ENCODE data around the gene CCDC28B.
A peak's percentile ranks its signal among the peaks of the same experiment; 100 is the strongest.

Gene CCDC28B

DNA sequence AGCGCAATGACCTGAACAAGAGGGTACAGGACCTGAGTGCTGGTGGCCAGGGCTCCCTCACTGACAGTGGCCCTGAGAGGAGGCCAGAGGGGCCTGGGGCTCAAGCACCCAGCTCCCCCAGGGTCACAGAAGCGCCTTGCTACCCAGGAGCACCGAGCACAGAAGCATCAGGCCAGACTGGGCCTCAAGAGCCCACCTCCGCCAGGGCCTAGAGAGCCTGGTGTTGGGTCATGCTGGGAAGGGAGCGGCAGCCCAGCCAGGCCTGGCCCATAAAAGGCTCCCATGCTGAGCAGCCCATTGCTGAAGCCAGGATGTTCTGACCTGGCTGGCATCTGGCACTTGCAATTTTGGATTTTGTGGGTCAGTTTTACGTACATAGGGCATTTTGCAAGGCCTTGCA, 5.4 kb upstream of the CCDC28B start:
- Histone ChIP-seq H3K4me3 (ENCODE audit: low read length in 2 of 2) (no peak overlapping the region), H3K27me3 (ENCODE audit: control insufficient read depth in 1 of 2, insufficient read depth in 2 of 2, low read length in 2 of 2) (no peaks in the 10 kb centered on the region), H3K36me3 (ENCODE audit: control insufficient read depth in 2 of 2, insufficient read depth in 2 of 2, low read length in 2 of 2) (peaks cover 65 to 76% of the 10 kb centered on the region in 2 donors), H3K9me3 (ENCODE audit: control insufficient read depth in 2 of 2, low read length in 2 of 2) (no peaks in the 10 kb centered on the region), H3K9ac (ENCODE audit: low read length in 2 of 2) (no peak overlapping the region), H3K4me1 (ENCODE audit: control insufficient read depth, insufficient read depth, low read length) (peaks cover 15% of the 10 kb centered on the region), H3K27ac (ENCODE audit: low read length) (no peak overlapping the region)

DNA sequence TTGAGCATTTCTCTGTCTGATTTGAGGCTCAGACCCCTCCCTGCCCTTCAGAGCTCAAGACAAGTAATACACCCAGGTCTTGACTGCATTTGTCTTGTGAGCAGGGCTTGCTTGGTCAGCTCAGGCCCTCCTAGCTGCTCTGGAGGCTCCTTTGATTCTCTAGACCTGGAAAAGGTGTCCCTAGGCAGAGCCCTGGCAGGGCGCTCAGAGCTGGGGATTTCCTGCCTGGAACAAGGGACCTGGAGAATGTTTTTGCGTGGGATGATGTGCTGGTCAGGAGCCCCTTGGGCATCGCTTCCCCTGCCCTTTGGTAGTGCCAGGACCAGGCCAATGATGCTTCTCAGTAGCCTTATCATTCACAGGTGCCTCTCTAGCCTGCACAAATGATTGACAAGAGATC, 4.9 kb upstream of the CCDC28B start:
- Histone ChIP-seq H3K27ac (ENCODE audit: low read length) (no peak overlapping the region), H3K27me3 (ENCODE audit: control insufficient read depth in 1 of 2, insufficient read depth in 2 of 2, low read length in 2 of 2) (no peaks in the 10 kb centered on the region), H3K4me1 (ENCODE audit: control insufficient read depth, insufficient read depth, low read length) (peaks cover 18% of the 10 kb centered on the region), H3K9me3 (ENCODE audit: control insufficient read depth in 2 of 2, low read length in 2 of 2) (no peaks in the 10 kb centered on the region), H3K4me3 (ENCODE audit: low read length in 2 of 2) (no peak overlapping the region), H3K9ac (ENCODE audit: low read length in 2 of 2) (no peak overlapping the region), H3K36me3 (ENCODE audit: control insufficient read depth in 2 of 2, insufficient read depth in 2 of 2, low read length in 2 of 2) (peaks cover 59 to 71% of the 10 kb centered on the region in 2 donors)

DNA sequence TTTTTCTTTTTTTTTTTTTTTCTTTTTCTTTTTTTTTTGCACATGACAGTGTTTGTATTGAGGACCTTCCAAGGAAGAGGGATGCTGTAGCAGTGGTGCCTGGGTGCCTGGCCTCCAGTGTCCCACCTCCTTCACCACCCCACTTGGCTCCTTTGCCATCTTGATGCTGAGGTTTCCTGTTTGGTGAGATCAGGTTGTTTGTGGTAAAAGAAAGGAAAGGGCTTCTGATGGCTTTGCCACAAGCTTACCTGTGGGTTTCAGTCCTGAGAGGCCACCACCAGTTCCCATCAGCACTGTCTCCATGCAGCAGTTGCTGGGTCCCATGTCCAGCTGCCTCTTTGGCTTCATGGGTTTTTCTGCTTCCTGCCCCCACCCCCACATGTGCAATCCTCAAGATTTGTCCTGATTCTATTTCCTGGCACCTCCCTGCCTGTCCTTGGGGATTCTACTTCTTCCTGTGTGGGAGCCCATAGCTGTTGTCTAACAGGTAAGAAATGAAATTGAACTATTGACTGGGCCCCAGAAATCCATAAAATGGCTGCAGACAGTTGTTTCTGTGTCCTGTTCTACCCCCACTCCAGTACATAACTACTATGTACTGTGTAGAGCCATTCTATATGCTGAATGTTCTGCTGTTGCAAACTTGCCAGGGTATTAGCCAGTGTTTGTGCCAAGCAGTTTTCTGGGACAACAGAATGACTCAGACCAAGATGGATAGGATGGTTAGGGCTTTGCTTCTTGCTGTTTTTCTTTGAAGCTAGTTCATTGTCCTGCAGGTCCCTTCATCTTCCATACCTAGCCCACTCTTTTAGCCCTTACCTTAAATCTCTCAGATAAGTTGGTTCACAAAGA, 4.2 kb upstream of the CCDC28B start:
- Histone ChIP-seq H3K9ac (ENCODE audit: low read length in 2 of 2) (no peak overlapping the region), H3K9me3 (ENCODE audit: control insufficient read depth in 2 of 2, low read length in 2 of 2) (no peaks in the 10 kb centered on the region), H3K4me1 (ENCODE audit: control insufficient read depth, insufficient read depth, low read length) (peaks cover 20% of the 10 kb centered on the region), H3K4me3 (ENCODE audit: low read length in 2 of 2) (no peak overlapping the region), H3K27ac (ENCODE audit: low read length) (no peak overlapping the region), H3K27me3 (ENCODE audit: control insufficient read depth in 1 of 2, insufficient read depth in 2 of 2, low read length in 2 of 2) (no peaks in the 10 kb centered on the region), H3K36me3 (ENCODE audit: control insufficient read depth in 2 of 2, insufficient read depth in 2 of 2, low read length in 2 of 2) (peaks cover 56 to 67% of the 10 kb centered on the region in 2 donors)

DNA sequence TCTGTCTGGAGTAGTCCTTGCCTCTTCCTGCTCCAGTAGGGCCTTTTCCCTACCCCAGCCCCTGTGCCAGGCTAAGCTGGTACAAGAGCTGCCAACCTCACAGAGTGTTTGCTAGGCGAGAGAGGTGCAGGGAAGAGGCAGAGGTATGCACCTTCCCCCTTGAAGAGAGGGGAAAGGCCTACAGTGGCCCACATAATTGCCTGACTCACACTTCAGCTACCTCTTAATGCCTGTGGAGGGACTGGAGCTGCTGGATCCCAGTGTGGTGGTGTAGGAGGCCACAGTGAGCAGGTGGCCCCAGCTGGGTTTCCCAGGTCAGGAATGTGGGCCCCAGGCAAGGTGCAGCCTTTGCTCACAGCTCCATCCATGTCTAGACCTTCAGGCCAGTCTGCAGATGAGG, 3.3 kb upstream of the CCDC28B start:
- H3K27ac ChIP-seq (ENCODE audit: low read length): no peak overlapping the region
- peaks cover 47 to 58% of the 10 kb centered on the region in 2 donors for H3K36me3 ChIP-seq (ENCODE audit: control insufficient read depth in 2 of 2, insufficient read depth in 2 of 2, low read length in 2 of 2)
- no peak overlapping the region for H3K9ac ChIP-seq (ENCODE audit: low read length in 2 of 2)
- H3K9me3 ChIP-seq (ENCODE audit: control insufficient read depth in 2 of 2, low read length in 2 of 2): no peaks in the 10 kb centered on the region
- no peak overlapping the region for H3K4me3 ChIP-seq (ENCODE audit: low read length in 2 of 2)
- peaks cover 28% of the 10 kb centered on the region for H3K4me1 ChIP-seq (ENCODE audit: control insufficient read depth, insufficient read depth, low read length)
- no peaks in the 10 kb centered on the region for H3K27me3 ChIP-seq (ENCODE audit: control insufficient read depth in 1 of 2, insufficient read depth in 2 of 2, low read length in 2 of 2)

DNA sequence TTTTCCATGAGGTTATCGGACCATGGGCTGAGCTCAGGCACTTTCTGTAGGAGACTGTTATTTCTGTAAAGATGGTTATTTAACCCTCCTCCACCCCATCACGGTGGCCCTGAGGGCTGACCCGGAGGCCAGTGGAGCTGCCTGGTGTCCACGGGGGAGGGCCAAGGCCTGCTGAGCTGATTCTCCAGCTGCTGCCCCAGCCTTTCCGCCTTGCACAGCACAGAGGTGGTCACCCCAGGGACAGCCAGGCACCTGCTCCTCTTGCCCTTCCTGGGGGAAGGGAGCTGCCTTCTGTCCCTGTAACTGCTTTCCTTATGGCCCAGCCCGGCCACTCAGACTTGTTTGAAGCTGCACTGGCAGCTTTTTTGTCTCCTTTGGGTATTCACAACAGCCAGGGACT, 2.6 kb upstream of the CCDC28B start:
- H3K36me3 ChIP-seq (ENCODE audit: control insufficient read depth in 2 of 2, insufficient read depth in 2 of 2, low read length in 2 of 2): peaks cover 40 to 51% of the 10 kb centered on the region in 2 donors
- peaks cover 29% of the 10 kb centered on the region for H3K4me1 ChIP-seq (ENCODE audit: control insufficient read depth, insufficient read depth, low read length)
- H3K27ac ChIP-seq (ENCODE audit: low read length): no peak overlapping the region

DNA sequence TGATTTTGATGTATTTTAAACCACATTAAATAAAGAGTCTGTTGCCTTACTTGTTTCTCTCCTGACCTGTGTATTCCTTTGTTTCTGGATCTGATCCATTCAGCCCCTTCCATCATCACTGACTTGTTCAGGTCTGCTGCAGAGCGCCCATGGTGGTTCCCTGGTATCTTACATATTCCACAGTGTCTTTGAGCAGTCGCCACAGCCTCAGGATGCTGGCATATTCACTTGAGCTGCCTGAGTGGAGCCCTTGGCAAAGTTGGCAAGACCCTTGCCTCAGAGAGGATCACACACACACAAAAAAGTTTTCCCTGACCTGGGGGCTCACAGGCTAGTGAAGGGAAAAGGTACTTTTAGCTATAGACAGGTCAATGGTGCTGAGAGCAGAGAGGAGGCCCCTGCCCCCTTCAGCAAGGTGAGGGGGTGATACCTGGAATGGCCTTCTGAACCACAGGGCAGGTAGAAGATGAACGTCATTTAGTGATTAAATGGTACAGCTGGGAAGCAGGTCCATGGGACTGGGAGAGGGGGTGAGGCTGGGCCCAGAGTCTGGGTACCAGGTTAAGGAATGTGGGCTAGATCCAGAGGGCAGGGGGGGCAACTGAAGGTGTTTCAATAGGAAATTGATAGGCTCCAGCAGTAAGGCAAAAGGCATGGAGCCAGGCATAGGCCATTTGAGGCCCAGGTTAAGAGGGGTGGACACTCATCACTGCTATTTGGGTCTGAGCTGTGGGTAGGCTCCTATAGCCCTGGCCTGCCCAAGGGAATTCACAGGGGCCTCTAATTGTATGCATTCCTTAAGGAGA, 2.0 kb upstream of the CCDC28B start:
- Histone ChIP-seq H3K4me3 (ENCODE audit: low read length in 2 of 2) (no peak overlapping the region), H3K27me3 (ENCODE audit: control insufficient read depth in 1 of 2, insufficient read depth in 2 of 2, low read length in 2 of 2) (no peaks in the 10 kb centered on the region), H3K4me1 (ENCODE audit: control insufficient read depth, insufficient read depth, low read length) (peaks cover 29% of the 10 kb centered on the region), H3K36me3 (ENCODE audit: control insufficient read depth in 2 of 2, insufficient read depth in 2 of 2, low read length in 2 of 2) (peaks cover 34 to 46% of the 10 kb centered on the region in 2 donors), H3K9ac (ENCODE audit: low read length in 2 of 2) (no peak overlapping the region), H3K27ac (ENCODE audit: low read length) (peak overlapping the region; percentile 83), H3K9me3 (ENCODE audit: control insufficient read depth in 2 of 2, low read length in 2 of 2) (no peaks in the 10 kb centered on the region)

More for the DNA sequence above, 2.6 kb upstream of the CCDC28B start:
- Histone ChIP-seq H3K9me3 (ENCODE audit: control insufficient read depth in 2 of 2, low read length in 2 of 2) (no peaks in the 10 kb centered on the region), H3K27me3 (ENCODE audit: control insufficient read depth in 1 of 2, insufficient read depth in 2 of 2, low read length in 2 of 2) (no peaks in the 10 kb centered on the region), H3K9ac (ENCODE audit: low read length in 2 of 2) (no peak overlapping the region), H3K4me3 (ENCODE audit: low read length in 2 of 2) (no peak overlapping the region)

DNA sequence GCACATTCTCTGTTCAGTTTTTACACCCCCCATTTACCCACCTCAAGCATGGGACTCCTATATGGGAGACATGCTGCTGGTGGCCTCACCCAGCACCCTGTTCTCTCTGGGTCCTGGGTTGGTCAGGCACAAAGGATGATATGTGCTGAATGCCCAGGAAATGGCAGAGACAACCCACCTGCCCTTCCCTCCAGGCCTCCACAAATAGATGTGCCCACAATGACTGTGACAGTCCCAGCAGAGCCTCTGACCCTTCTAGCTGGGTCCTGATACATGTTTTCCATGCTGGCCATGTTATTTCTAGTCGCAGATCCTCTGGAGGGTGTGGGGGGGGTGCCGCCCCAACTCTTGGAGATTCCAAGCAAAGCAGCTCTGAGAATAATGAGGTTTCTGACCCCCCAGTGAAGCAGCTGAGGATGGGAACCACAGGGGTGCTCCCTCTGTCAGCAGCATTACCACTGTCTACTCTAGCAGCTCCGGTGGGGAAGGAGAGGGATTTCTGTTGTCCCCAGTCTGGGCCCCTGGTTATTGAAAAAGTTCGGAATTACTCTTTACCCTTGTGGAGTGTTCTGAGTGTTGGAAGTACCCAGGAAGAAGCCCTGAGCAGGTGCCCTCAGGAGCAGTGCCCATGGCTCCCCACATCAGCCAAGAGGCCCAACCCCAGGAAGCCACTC, 1.2 kb upstream of the CCDC28B start:
- Histone ChIP-seq H3K4me1 (ENCODE audit: control insufficient read depth, insufficient read depth, low read length) (peaks cover 29% of the 10 kb centered on the region), H3K27me3 (ENCODE audit: control insufficient read depth in 1 of 2, insufficient read depth in 2 of 2, low read length in 2 of 2) (no peaks in the 10 kb centered on the region), H3K4me3 (ENCODE audit: low read length in 2 of 2) (peak overlapping the region in 1 of 2 donors; percentile 91), H3K36me3 (ENCODE audit: control insufficient read depth in 2 of 2, insufficient read depth in 2 of 2, low read length in 2 of 2) (peaks cover 29 to 42% of the 10 kb centered on the region in 2 donors), H3K9me3 (ENCODE audit: control insufficient read depth in 2 of 2, low read length in 2 of 2) (no peaks in the 10 kb centered on the region), H3K27ac (ENCODE audit: low read length) (peak overlapping the region; percentile 83), H3K9ac (ENCODE audit: low read length in 2 of 2) (peak overlapping the region in 1 of 2 donors; percentile 84)

DNA sequence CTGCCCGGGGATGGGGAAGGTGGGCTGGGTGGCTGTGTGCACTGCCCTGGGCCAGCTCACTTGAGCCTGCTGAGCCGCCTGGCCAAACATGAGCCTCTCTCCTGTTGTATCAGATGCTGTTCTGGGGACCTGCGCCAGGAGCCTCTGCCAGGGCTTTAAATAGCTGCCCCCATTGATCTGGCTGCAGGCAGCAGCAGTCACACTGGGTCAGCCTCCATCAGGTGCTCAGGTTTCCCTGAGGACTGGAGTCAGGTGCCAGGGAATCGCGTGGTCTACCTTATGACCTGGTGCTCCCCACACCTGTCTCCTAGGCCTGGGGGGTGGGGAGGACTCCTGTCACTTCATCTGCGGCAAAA, 700 bp upstream of the CCDC28B start:
- peaks cover 31% of the 10 kb centered on the region for H3K4me1 ChIP-seq (ENCODE audit: control insufficient read depth, insufficient read depth, low read length)
- H3K27ac ChIP-seq (ENCODE audit: low read length): peak overlapping the region; percentile 83
- H3K9ac ChIP-seq (ENCODE audit: low read length in 2 of 2): peak overlapping the region; percentile 84 to 92
- H3K9me3 ChIP-seq (ENCODE audit: control insufficient read depth in 2 of 2, low read length in 2 of 2): no peaks in the 10 kb centered on the region
- peak overlapping the region; percentile 86 to 91 for H3K4me3 ChIP-seq (ENCODE audit: low read length in 2 of 2)
- peaks cover 24 to 37% of the 10 kb centered on the region in 2 donors for H3K36me3 ChIP-seq (ENCODE audit: control insufficient read depth in 2 of 2, insufficient read depth in 2 of 2, low read length in 2 of 2)
- H3K27me3 ChIP-seq (ENCODE audit: control insufficient read depth in 1 of 2, insufficient read depth in 2 of 2, low read length in 2 of 2): no peaks in the 10 kb centered on the region

DNA sequence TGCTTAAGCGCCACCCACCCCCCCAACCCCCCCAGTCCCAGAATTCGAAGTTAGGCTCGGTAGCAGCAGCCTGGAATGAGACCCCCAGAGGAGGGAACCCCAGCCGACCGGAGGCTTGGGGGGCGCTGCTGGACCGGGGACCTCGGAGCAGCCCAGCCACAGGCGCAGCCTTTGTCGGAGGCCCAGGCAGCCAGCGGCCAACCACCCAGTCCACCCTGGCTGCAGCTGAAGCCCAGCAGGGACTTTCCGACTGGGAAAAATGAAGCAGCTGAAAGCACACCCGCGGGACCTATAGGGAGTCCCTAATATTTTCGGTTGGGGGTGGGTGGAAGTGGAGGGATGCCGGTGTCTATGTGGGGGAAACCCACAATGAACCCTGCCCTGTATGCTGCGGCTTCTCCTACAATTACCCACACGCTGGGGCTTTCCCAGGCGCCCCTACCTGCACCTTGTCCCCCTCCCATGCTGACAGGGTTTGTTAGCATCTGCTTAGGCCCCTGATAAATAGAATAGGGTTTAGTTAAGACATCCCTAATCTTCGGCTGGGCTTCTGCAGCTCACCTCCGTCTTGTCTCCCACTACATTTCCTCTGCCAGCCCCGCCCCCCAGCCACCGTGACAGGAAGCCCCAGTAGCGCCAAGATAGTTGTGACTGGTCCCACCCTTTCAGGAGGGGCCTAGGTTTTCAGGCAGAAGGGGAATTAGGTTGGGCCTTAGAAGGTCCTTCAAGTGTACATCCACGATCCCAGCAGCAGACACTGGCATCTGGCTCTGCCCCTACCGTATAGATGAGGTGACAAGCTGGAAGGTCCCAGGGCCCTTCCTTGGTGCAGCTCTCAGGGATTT, 838 bp downstream of the CCDC28B start:
- Histone ChIP-seq H3K9me3 (ENCODE audit: control insufficient read depth in 2 of 2, low read length in 2 of 2) (no peaks in the 10 kb centered on the region), H3K4me3 (ENCODE audit: low read length in 2 of 2) (peak overlapping the region; percentile 86 to 91), H3K9ac (ENCODE audit: low read length in 2 of 2) (peak overlapping the region; percentile 76 to 92), H3K36me3 (ENCODE audit: control insufficient read depth in 2 of 2, insufficient read depth in 2 of 2, low read length in 2 of 2) (peaks cover 10 to 22% of the 10 kb centered on the region in 2 donors), H3K27me3 (ENCODE audit: control insufficient read depth in 1 of 2, insufficient read depth in 2 of 2, low read length in 2 of 2) (no peaks in the 10 kb centered on the region), H3K27ac (ENCODE audit: low read length) (peak overlapping the region; percentile 83), H3K4me1 (ENCODE audit: control insufficient read depth, insufficient read depth, low read length) (peaks cover 43% of the 10 kb centered on the region)

DNA sequence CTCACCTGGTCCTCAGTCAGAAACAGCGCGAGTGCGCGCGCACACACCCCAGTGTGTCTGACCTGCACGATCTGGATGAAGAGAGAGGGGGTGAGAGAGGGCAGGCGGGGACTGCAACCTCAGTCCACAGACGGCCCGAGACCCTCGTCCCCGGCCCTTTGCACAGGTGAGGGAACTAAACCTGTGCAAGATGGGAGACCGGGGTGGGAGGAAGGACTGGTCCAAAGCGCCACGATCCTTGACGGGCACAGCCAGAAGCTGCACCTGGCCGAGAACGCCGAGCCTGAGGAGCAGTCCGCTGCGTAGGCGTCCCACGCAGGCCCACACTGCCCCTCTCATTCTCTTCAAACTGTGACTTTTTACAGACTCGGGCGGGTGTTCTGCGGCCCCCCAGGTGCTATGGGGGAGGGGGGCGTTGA, 4.6 kb downstream of the CCDC28B start:
- H3K27ac ChIP-seq (ENCODE audit: low read length): no peak overlapping the region
- H3K9ac ChIP-seq (ENCODE audit: low read length in 2 of 2): peak overlapping the region; percentile 90 to 92
- peak overlapping the region; percentile 84 to 86 for H3K4me3 ChIP-seq (ENCODE audit: low read length in 2 of 2)
- H3K27me3 ChIP-seq (ENCODE audit: control insufficient read depth in 1 of 2, insufficient read depth in 2 of 2, low read length in 2 of 2): no peaks in the 10 kb centered on the region
- H3K36me3 ChIP-seq (ENCODE audit: control insufficient read depth in 2 of 2, insufficient read depth in 2 of 2, low read length in 2 of 2): peaks cover 0 to 3% of the 10 kb centered on the region in 2 donors
- peaks cover 37% of the 10 kb centered on the region for H3K4me1 ChIP-seq (ENCODE audit: control insufficient read depth, insufficient read depth, low read length)
- H3K9me3 ChIP-seq (ENCODE audit: control insufficient read depth in 2 of 2, low read length in 2 of 2): no peaks in the 10 kb centered on the region

All from stomach smooth muscle (tissue), 2 donors.